Prostate gland (tissue), 2 donors: Measurements from ENCODE around the gene QTRT2.

Source experiments
- CTCF ChIP-seq, 4 experiments: fragments of 200-600 bp in 2 of 4; fragments of 450-650 bp in 2 of 4; sonication (generic) in 2 of 4; IDR thresholded peaks; 1 replicate in 3 of 4; 2 replicates in 1 of 4; pipeline ENCODE4 v1.5.1; 2016 to 2019; ENCODE audit warnings: antibody characterized with exemption in 4 of 4, mild to moderate bottlenecking in 2 of 4, moderate library complexity in 2 of 4
- POLR2A ChIP-seq: fragments of 450-650 bp; IDR thresholded peaks from one replicate; pipeline ENCODE4 v1.6.1; 2016; ENCODE audit warnings: antibody characterized with exemption, mild to moderate bottlenecking

- TF ChIP-seq CTCF (IDR thresholded peaks at IDR 0.05) (no peak), POLR2A (no peak)
These were observed 39.3 kb downstream of the QTRT2 start for GRCh38 chr3:114095796-114096195.
